ENCODE results near the gene ADGRL3.

DNA sequence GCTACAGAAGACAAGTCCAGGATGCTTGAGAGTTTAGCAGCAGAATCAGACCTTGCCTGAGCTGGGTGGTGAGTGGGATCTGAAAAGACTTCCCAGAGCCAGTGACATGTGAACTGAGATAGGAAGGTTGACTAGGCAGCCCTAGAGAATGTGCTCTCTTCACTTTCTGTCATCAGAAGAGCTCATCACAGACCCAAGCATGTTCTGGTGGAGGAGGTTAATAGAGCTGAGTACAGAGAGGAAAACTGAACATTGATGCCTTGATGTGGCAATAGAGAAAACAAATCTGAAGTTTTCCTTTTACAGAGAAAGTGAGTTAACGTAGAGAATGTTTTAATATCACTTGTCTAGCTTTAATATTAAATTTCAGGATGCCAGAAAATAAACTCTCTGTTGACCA, 17.1 kb downstream of the ADGRL3 start:
- TF ChIP-seq CTCF (IDR thresholded peaks at IDR 0.05) (no peak), POLR2A (IDR thresholded peaks at IDR 0.05) (no peak), POLR2AphosphoS5 (IDR thresholded peaks at IDR 0.05) (no peak)

All from transverse colon (tissue), 4 donors.